Lung (tissue), 12 donors: ENCODE data around the gene TSPAN14. TPM values are rescaled to one million over a fixed set of nuclear protein-coding genes. Genes with fewer than 3 reads are reported as not detected.

Experiments
- ATAC-seq: fragments of 200-7000 bp; cut with Tn5 transposase; one replicate; pipeline ENCODE4 v1.9.1; 2020; ENCODE audit warnings: moderate number of reproducible peaks; ENCODE audit not compliant: insufficient read depth, low FRiP score
- DNase-seq, 3 donors: peaks; one replicate each; pipeline ENCODE4 v3.0.0-alpha.2; 2013 to 2017
- H3K27ac ChIP-seq, 2 donors: one replicate each; pipeline ENCODE4 v1.5.1; 2013; ENCODE audit warnings: mild to moderate bottlenecking in 2 of 2, moderate library complexity in 2 of 2, control low read depth in 1 of 2, inconsistent platforms in 1 of 2, low read depth in 1 of 2, low read length in 1 of 2
- H3K27me3 ChIP-seq, 3 donors: one replicate each; pipeline ENCODE4 v1.5.1; 2013; ENCODE audit warnings: low read length in 2 of 3; ENCODE audit not compliant: control insufficient read depth in 3 of 3, insufficient read depth in 3 of 3
- H3K36me3 ChIP-seq, 4 donors: one replicate each; pipeline ENCODE4 v1.5.1; 2013; ENCODE audit warnings: low read length in 4 of 4, mild to moderate bottlenecking in 1 of 4, moderate library complexity in 1 of 4; ENCODE audit not compliant: control insufficient read depth in 4 of 4, insufficient read depth in 4 of 4
- H3K4me1 ChIP-seq, 5 donors: one replicate each; pipeline ENCODE4 v1.5.1; 2013; ENCODE audit warnings: low read length in 5 of 5, mild to moderate bottlenecking in 2 of 5, moderate library complexity in 1 of 5; ENCODE audit not compliant: control insufficient read depth in 5 of 5, insufficient read depth in 5 of 5
- H3K4me3 ChIP-seq: one replicate; pipeline ENCODE4 v1.5.1; 2013; ENCODE audit warnings: mild to moderate bottlenecking, control low read depth, moderate library complexity
- H3K9ac ChIP-seq, 2 donors: one replicate each; pipeline ENCODE4 v1.5.1; 2013; ENCODE audit warnings: low read length in 2 of 2, control low read depth in 1 of 2; ENCODE audit not compliant: insufficient read depth in 1 of 2
- H3K9me3 ChIP-seq, 4 donors: one replicate each; pipeline ENCODE4 v1.5.1; 2013; ENCODE audit warnings: low read length in 3 of 4, mild to moderate bottlenecking in 1 of 4, moderate library complexity in 1 of 4; ENCODE audit not compliant: control insufficient read depth in 4 of 4, insufficient read depth in 3 of 4
- WGBS, 2 donors: extraction: QIAGEN DNeasy Blood & Tissue Kit; methylation state at CpG; one replicate each; pipeline ENCODE4 v1.1.7; 2013; 5-methylcytosine and 5-hydroxymethylcytosine counted together
- polyA plus RNA-seq, 2 donors: library from polyadenylated mRNA; stranded (reverse); fragments of 200-250 nt; gene quantifications; one replicate each; pipeline ENCODE4 v1.2.1, GENCODE V29; 2013
- total RNA-seq, 2 donors: library from RNA; depleted of rRNA in 1 of 2; stranded (reverse); fragments of >200 nt in 1 of 2; gene quantifications; one replicate each; pipeline ENCODE4 v1.2.1, GENCODE V29; 2014 to 2021
- TF ChIP-seq, protein P1 (sequence below): IDR thresholded peaks from 2 replicates; pipeline ENCODE4 v1.5.1; 2012; ENCODE audit warnings: mild to moderate bottlenecking; ENCODE audit errors: control extremely low read depth, extremely low read depth
- donor health status: control.
- donor health status: control.
- donor health status: Bipolar disorder and iron deficiency.
- donor health status: healthy.
- donor health status: DM: yes; HTN: yes; CAD: no.

TSPAN14 gene
- total and polyA plus RNA-seq, 4 donors, result 40.9 to 187 (median 116) TPM

DNA sequence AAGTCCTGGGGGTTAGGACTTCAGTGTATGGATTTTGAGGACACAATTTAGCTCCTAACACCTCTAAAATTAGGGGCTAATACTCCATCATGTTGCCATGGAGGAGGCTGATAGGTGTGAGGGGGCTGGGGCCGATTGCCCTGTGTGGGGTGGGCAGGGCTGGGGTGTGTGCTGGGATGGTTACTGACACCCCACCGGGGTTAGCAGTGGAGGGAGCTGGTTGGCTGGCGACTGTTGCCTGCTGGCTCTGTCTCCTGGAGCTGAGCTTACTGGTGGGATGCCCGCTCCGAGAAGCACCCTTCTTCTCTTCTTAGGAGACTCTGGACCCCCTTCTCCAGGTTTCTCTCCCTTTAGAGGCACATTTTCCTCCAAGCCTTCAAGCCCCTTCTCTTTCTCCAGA is 61.4 kb downstream of the TSPAN14 start:
- peaks cover 13 to 69% (median 36%) of the 10 kb centered on the region in 4 donors for H3K36me3 ChIP-seq
- ATAC-seq, result no peak
- peaks cover 0 to 8% (median 0%) of the 10 kb centered on the region in 5 donors for H3K4me1 ChIP-seq
- H3K9me3 ChIP-seq, result no peaks in the 10 kb centered on the region
- no peak overlapping the region for H3K27ac ChIP-seq
- H3K4me3 ChIP-seq, result no peak overlapping the region
- TF ChIP-seq, protein P1, sequence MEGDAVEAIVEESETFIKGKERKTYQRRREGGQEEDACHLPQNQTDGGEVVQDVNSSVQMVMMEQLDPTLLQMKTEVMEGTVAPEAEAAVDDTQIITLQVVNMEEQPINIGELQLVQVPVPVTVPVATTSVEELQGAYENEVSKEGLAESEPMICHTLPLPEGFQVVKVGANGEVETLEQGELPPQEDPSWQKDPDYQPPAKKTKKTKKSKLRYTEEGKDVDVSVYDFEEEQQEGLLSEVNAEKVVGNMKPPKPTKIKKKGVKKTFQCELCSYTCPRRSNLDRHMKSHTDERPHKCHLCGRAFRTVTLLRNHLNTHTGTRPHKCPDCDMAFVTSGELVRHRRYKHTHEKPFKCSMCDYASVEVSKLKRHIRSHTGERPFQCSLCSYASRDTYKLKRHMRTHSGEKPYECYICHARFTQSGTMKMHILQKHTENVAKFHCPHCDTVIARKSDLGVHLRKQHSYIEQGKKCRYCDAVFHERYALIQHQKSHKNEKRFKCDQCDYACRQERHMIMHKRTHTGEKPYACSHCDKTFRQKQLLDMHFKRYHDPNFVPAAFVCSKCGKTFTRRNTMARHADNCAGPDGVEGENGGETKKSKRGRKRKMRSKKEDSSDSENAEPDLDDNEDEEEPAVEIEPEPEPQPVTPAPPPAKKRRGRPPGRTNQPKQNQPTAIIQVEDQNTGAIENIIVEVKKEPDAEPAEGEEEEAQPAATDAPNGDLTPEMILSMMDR, result no peak
- H3K9ac ChIP-seq, result no peak overlapping the region
- H3K27me3 ChIP-seq, result no peaks in the 10 kb centered on the region
- no peak for DNase-seq
- WGBS, 2 donors, result 91 to 98% methylated on average over 3 to 5 of the region's 5 CpGs

DNA sequence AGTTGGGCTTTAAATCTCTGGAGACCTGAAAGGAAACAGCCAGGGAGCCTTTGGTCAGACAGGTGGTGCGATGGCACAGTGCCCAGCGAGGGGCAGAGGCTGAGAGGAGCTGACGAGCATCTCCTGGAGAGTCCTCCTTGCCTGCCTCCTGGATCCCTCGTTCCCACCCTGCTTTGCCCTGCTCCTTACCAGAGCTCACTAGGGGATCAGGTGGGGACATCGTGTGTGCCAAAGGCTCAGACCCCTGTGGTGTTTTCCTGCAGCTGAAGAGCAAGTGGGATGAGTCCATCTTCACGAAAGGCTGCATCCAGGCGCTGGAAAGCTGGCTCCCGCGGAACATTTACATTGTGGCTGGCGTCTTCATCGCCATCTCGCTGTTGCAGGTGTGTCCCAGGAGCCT is 61.8 kb downstream of the TSPAN14 start:
- Histone ChIP-seq H3K4me3 (no peak overlapping the region), H3K36me3 (peaks cover 13 to 74% (median 35%) of the 10 kb centered on the region in 4 donors), H3K9ac (no peak overlapping the region), H3K27me3 (no peaks in the 10 kb centered on the region), H3K9me3 (no peaks in the 10 kb centered on the region), H3K27ac (no peak overlapping the region), H3K4me1 (peaks cover 0 to 8% (median 0%) of the 10 kb centered on the region in 5 donors)
- WGBS, 2 donors, result 92 to 96% methylated on average over 12 of the region's 12 CpGs
- ATAC-seq (no peak), DNase-seq (no peak)
- TF ChIP-seq, protein P1, result no peak

DNA sequence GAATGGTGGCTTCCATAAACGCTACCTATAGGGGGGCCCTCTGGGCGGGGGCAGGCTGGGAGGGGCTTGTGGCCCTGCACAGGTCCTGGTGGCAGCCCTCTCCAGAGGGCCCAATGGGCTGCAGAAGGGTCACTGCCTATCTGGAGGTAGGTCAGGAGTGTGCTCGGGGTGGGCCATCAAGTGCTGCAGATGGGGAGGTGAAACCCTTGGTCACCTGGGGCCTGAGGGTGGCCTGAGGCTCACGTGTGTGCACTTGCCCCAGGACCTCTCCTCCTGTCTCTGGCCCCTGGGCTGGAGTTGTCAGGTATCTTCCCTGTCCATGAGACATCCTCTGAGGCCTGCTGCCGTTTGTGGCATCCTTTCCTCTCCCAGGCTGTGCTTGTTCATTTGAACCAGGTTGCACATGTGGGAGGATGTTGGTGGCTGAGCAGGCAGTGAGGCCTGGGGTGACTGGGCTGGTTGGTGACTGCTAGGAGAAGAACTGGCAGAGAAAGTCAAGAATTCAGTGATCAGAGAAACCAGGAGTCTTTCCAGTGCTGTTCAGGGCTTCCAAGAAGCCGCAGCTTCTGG is 62.5 kb downstream of the TSPAN14 start:
- no peak overlapping the region for H3K27ac ChIP-seq
- TF ChIP-seq, protein P1, result no peak
- no peak for DNase-seq

More for the DNA sequence above, 62.5 kb downstream of the TSPAN14 start:
- ATAC-seq, result no peak
- Histone ChIP-seq H3K4me3 (no peak overlapping the region), H3K36me3 (peaks cover 13 to 77% (median 35%) of the 10 kb centered on the region in 4 donors), H3K4me1 (peaks cover 0 to 5% (median 0%) of the 10 kb centered on the region in 5 donors), H3K9ac (no peak overlapping the region), H3K9me3 (no peaks in the 10 kb centered on the region), H3K27me3 (no peaks in the 10 kb centered on the region)
- WGBS, 2 donors, result 89 to 92% methylated on average over 6 of the region's 6 CpGs
